NB4 (cell line): ENCODE results near the gene CDC16.

Experiments
- DNase-seq: peaks from one replicate; pipeline ENCODE4 v3.0.0; 2010; ENCODE audit warnings: low read depth
- H3K4me3 ChIP-seq: one replicate; pipeline ENCODE4 v1.5.1; 2011; ENCODE audit warnings: mild to moderate bottlenecking, low read depth, low read length, moderate library complexity
- MYC ChIP-seq: IDR thresholded peaks from 2 replicates; pipeline ENCODE4 v1.6.1; 2011; ENCODE audit warnings: low read depth, low read length
- POLR2A ChIP-seq: IDR thresholded peaks from 2 replicates; pipeline ENCODE4 v1.6.1; 2011; ENCODE audit warnings: mild to moderate bottlenecking; ENCODE audit not compliant: insufficient read length; ENCODE audit errors: extremely low read depth
- TF ChIP-seq, protein P1 (sequence below): IDR thresholded peaks from one replicate; pipeline ENCODE4 v1.5.1; 2012; ENCODE audit warnings: low read depth, low read length
- TF ChIP-seq, protein P2 (sequence below): IDR thresholded peaks from 2 replicates; pipeline ENCODE4 v1.6.1; 2011; ENCODE audit warnings: low read depth, low read length

The CDC16 gene

DNA sequence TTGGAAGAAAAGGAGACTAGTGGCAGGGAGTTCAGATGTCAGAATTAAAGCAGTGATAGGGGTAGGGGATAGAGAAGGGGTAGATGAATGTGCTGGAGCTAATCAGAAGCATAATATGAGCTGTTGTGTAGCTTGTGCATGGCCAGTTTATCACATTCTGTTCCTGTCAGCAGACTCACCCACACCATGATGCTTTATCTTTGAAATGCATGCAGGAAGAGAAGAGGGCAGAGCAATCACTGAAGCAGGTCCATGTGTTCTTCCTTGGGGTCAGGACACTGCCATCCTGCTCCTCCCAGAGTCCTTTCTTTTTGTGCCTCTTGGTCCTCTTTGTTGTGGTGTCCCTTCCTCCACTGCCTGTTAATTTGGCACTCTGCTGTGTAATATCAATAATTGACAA is 85.4 kb downstream of the CDC16 start:
- TF ChIP-seq, protein P1, sequence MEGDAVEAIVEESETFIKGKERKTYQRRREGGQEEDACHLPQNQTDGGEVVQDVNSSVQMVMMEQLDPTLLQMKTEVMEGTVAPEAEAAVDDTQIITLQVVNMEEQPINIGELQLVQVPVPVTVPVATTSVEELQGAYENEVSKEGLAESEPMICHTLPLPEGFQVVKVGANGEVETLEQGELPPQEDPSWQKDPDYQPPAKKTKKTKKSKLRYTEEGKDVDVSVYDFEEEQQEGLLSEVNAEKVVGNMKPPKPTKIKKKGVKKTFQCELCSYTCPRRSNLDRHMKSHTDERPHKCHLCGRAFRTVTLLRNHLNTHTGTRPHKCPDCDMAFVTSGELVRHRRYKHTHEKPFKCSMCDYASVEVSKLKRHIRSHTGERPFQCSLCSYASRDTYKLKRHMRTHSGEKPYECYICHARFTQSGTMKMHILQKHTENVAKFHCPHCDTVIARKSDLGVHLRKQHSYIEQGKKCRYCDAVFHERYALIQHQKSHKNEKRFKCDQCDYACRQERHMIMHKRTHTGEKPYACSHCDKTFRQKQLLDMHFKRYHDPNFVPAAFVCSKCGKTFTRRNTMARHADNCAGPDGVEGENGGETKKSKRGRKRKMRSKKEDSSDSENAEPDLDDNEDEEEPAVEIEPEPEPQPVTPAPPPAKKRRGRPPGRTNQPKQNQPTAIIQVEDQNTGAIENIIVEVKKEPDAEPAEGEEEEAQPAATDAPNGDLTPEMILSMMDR, result no peak
- TF ChIP-seq POLR2A, result no peak
- DNase-seq, result no peak
- no peak overlapping the region for H3K4me3 ChIP-seq

DNA sequence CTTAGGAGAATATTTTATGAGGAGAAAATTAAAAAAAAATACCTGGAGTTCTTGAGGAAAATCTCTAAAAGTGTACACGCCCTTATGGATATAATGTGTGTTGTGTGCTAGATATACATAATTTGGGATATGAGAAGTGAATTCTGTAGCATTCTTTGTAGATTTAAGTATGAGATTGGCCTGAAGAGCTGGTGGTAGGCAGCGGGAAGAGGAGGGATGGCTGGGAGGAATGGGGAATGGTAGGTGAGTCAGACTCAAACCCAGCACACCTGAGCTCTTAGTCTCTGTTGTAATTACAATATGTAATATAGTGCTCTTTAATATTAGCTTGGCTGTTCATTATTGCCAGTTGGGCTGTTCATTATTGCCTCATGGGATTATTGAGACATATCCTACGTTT is 86.6 kb downstream of the CDC16 start:
- TF ChIP-seq, protein P1, result no peak
- TF ChIP-seq MYC (no peak), POLR2A (no peak)
- TF ChIP-seq, protein P2, sequence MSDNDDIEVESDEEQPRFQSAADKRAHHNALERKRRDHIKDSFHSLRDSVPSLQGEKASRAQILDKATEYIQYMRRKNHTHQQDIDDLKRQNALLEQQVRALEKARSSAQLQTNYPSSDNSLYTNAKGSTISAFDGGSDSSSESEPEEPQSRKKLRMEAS, result no peak
- no peak for DNase-seq
- H3K4me3 ChIP-seq, result no peak overlapping the region
